Peyer's patch (tissue), 4 donors: ENCODE data around the gene SLC39A7. TPM values are rescaled to one million over a fixed set of nuclear protein-coding genes. Genes with fewer than 3 reads are reported as not detected.

Experiments
- DNase-seq, 3 donors: peaks; one replicate each; pipeline ENCODE4 v3.0.0-alpha.2; 2017 to 2019
- H3K27ac ChIP-seq, 4 donors: fragments of 200-600 bp; sonication (generic); one replicate each; pipeline ENCODE4 v1.5.1; 2016 to 2019
- H3K27me3 ChIP-seq, 2 donors: fragments of 200-600 bp; sonication (generic); one replicate each; pipeline ENCODE4 v1.5.1; 2019
- H3K36me3 ChIP-seq, 3 donors: fragments of 200-600 bp; sonication (generic); one replicate each; pipeline ENCODE4 v1.5.1; 2016 to 2019
- H3K4me1 ChIP-seq, 4 donors: fragments of 200-600 bp; sonication (generic); one replicate each; pipeline ENCODE4 v1.5.1; 2016 to 2019
- H3K4me3 ChIP-seq, 4 donors: fragments of 200-600 bp; sonication (generic); 1 replicate in 3 of 4; 2 replicates in 1 of 4; pipeline ENCODE4 v1.5.1; 2016 to 2019; ENCODE audit warnings: mild to moderate bottlenecking in 1 of 4
- H3K9me3 ChIP-seq, 4 donors: fragments of 200-600 bp; sonication (generic); one replicate each; pipeline ENCODE4 v1.5.1; 2016 to 2019; ENCODE audit warnings: mild to moderate bottlenecking in 1 of 4
- CTCF ChIP-seq, 6 experiments: fragments of 450-650 bp in 4 of 6; fragments of 200-600 bp in 2 of 6; sonication (generic) in 1 of 6; IDR thresholded peaks; one replicate each; pipeline ENCODE4 v1.5.1; 2017 to 2019; ENCODE audit warnings: antibody characterized with exemption in 6 of 6, mild to moderate bottlenecking in 3 of 6, moderate library complexity in 1 of 6
- POLR2A ChIP-seq, 2 donors: fragments of 450-650 bp; IDR thresholded peaks; one replicate each; pipeline ENCODE4 v1.5.1; 2017; ENCODE audit warnings: antibody characterized with exemption in 2 of 2, mild to moderate bottlenecking in 2 of 2, moderate library complexity in 2 of 2
- total RNA-seq, 4 donors: library from RNA; depleted of rRNA; stranded (reverse); fragments of >200 nt; gene quantifications; one replicate each; pipeline ENCODE4 v1.1.0, GENCODE V29; 2016

Gene SLC39A7
- total RNA-seq, 4 donors from 2014 or later = 33.8 to 99.0 (median 55.0) TPM

- Histone ChIP-seq H3K4me1 (peaks cover 0 to 19% (median 5%) of the 10 kb centered on the region in 4 donors), H3K9me3 (no peaks in the 10 kb centered on the region), H3K4me3 (peak overlapping the region; percentile 43 to 60 (median 56)), H3K27me3 (no peaks in the 10 kb centered on the region), H3K27ac (peak overlapping the region; percentile 88 to 93 (median 91)), H3K36me3 (no peaks in the 10 kb centered on the region)
- no peak for TF ChIP-seq POLR2A (IDR thresholded peaks at IDR 0.05)
- no peak for DNase-seq
Observed at GRCh38 chr6:33248643-33248931, 47.9 kb downstream of the SLC39A7 start.

GRCh38 chr6:33248932-33249731 is 48.5 kb downstream of the SLC39A7 start:
- TF ChIP-seq POLR2A (IDR thresholded peaks at IDR 0.05) (peak; percentile 57 to 65), CTCF (IDR thresholded peaks at IDR 0.05) (peak in 4 of 6 experiments; percentile 9 to 27 (median 24))
- Histone ChIP-seq H3K4me1 (peaks cover 0 to 19% (median 5%) of the 10 kb centered on the region in 4 donors), H3K27ac (peak overlapping the region; percentile 88 to 93 (median 91)), H3K4me3 (peak overlapping the region; percentile 43 to 60 (median 56)), H3K27me3 (no peaks in the 10 kb centered on the region), H3K36me3 (no peaks in the 10 kb centered on the region), H3K9me3 (no peaks in the 10 kb centered on the region)
- peak; percentile 97 to 99 (median 99) for DNase-seq

- no peak for TF ChIP-seq POLR2A (IDR thresholded peaks at IDR 0.05)
- no peak for TF ChIP-seq CTCF (IDR thresholded peaks at IDR 0.05)
- DNase-seq = no peak
- peak overlapping the region; percentile 43 to 60 (median 56) for H3K4me3 ChIP-seq
Observed at GRCh38 chr6:33249732-33250630, 49.3 kb downstream of the SLC39A7 start.

GRCh38 chr6:33250731-33251130 is 50.1 kb downstream of the SLC39A7 start:
- no peak overlapping the region for H3K4me3 ChIP-seq
- H3K4me1 ChIP-seq = peaks cover 0 to 19% (median 5%) of the 10 kb centered on the region in 4 donors
- no peak overlapping the region for H3K27ac ChIP-seq
- H3K27me3 ChIP-seq = no peaks in the 10 kb centered on the region
- TF ChIP-seq POLR2A (IDR thresholded peaks at IDR 0.05) (no peak), CTCF (IDR thresholded peaks at IDR 0.05) (no peak)
- H3K9me3 ChIP-seq = no peaks in the 10 kb centered on the region
- DNase-seq = no peak
- peaks cover 0 to 7% (median 0%) of the 10 kb centered on the region in 3 donors for H3K36me3 ChIP-seq

More at GRCh38 chr6:33249732-33250630, 49.3 kb downstream of the SLC39A7 start:
- Histone ChIP-seq H3K9me3 (no peaks in the 10 kb centered on the region), H3K4me1 (peaks cover 0 to 19% (median 5%) of the 10 kb centered on the region in 4 donors), H3K36me3 (peaks cover 0 to 5% (median 0%) of the 10 kb centered on the region in 3 donors), H3K27ac (peak overlapping the region; percentile 86 to 93 (median 89)), H3K27me3 (no peaks in the 10 kb centered on the region)

GRCh38 chr6:33251395-33252012 is 50.8 kb downstream of the SLC39A7 start:
- TF ChIP-seq CTCF (IDR thresholded peaks at IDR 0.05) (no peak), POLR2A (IDR thresholded peaks at IDR 0.05) (no peak)
- Histone ChIP-seq H3K27ac (no peak overlapping the region), H3K4me3 (no peak overlapping the region), H3K9me3 (no peaks in the 10 kb centered on the region), H3K4me1 (peaks cover 0 to 19% (median 5%) of the 10 kb centered on the region in 4 donors), H3K27me3 (no peaks in the 10 kb centered on the region), H3K36me3 (peaks cover 0 to 7% (median 0%) of the 10 kb centered on the region in 3 donors)
- no peak for DNase-seq
